H1 (cell line): ENCODE results near the gene TMEM30A. TPM values are rescaled to one million over a fixed set of nuclear protein-coding genes. Genes with fewer than 3 reads are reported as not detected.

Experiments
- CTCF ChIA-PET: fragments of 300-600 bp; sonication (Branson Sonifier 250); formaldehyde crosslinking; loops from one replicate; lab custom pipeline; 2021; ENCODE audit not compliant: partially characterized antibody; lab: Charles Lee
- POLR2A ChIA-PET: fragments of 300-600 bp; sonication (Branson Sonifier 250); formaldehyde crosslinking; loops from one replicate; lab custom pipeline; 2021; ENCODE audit warnings: inconsistent platforms; ENCODE audit not compliant: partially characterized antibody; lab: Charles Lee
- DNase-seq, 2 experiments: peaks; one replicate each; pipeline versions ENCODE4 v3.0.0 to v3.0.0-alpha.2; 2010 to 2022; ENCODE audit warnings: low spot score in 2 of 2, low read depth in 1 of 2, mixed read lengths in 1 of 2
- FAIRE-seq: peaks from 2 replicates; lab custom pipeline; 2011; peaks lifted over from hg19 to GRCh38; lab: Jason Lieb, UNC
- H2AFZ ChIP-seq: 2 replicates; pipeline ENCODE4 v1.8.1; 2012; ENCODE audit warnings: low read length, inconsistent platforms
- H2AK5ac ChIP-seq: 2 replicates; pipeline ENCODE4 v1.6.1; 2013; ENCODE audit warnings: low read depth, low read length
- H2BK120ac ChIP-seq: replicated peaks from 2 replicates; pipeline ENCODE3; 2013; ENCODE audit warnings: low read depth, low read length, inconsistent platforms
- H2BK12ac ChIP-seq: 2 replicates; pipeline ENCODE4 v1.6.1; 2013; ENCODE audit warnings: low read depth, low read length
- H2BK15ac ChIP-seq: 2 replicates; pipeline ENCODE4 v1.6.1; 2013; ENCODE audit warnings: low read length
- H2BK20ac ChIP-seq: 2 replicates; pipeline ENCODE4 v1.6.1; 2013; ENCODE audit warnings: low read length
- H2BK5ac ChIP-seq: 2 replicates; pipeline ENCODE4 v1.6.1; 2013; ENCODE audit warnings: low read depth, low read length
- H3K14ac ChIP-seq: 2 replicates; pipeline ENCODE4 v1.6.1; 2013; ENCODE audit warnings: inconsistent platforms; ENCODE audit not compliant: insufficient read length
- H3K18ac ChIP-seq: 2 replicates; pipeline ENCODE4 v1.6.1; 2013; ENCODE audit warnings: low read length; ENCODE audit errors: extremely low read depth
- H3K23ac ChIP-seq: 2 replicates; pipeline ENCODE4 v1.6.1; 2013; ENCODE audit warnings: inconsistent platforms; ENCODE audit not compliant: insufficient read length
- H3K23me2 ChIP-seq: 2 replicates; pipeline ENCODE4 v1.6.1; 2013; ENCODE audit warnings: low read depth, low read length
- H3K27ac ChIP-seq: 2 replicates; pipeline ENCODE4 v1.6.1; 2011; ENCODE audit warnings: low read depth, low read length, inconsistent platforms
- H3K27me3 ChIP-seq, 4 experiments: replicated peaks in 1 of 4; 1 replicate in 1 of 4; 2 replicates in 3 of 4; pipeline versions ENCODE4 v1.6.1 to v1.8.1; 2011 to 2013; ENCODE audit warnings: low read length in 3 of 4, mild to moderate bottlenecking in 3 of 4, inconsistent platforms in 2 of 4, mixed read lengths in 2 of 4, moderate library complexity in 1 of 4; ENCODE audit not compliant: control insufficient read depth in 3 of 4, insufficient read depth in 3 of 4; ENCODE audit errors: extremely low read depth in 1 of 4
- H3K36me3 ChIP-seq, 4 experiments: 2 replicates each; pipeline versions ENCODE4 v1.6.1 to v1.8.1; 2011 to 2013; ENCODE audit warnings: mild to moderate bottlenecking in 4 of 4, low read length in 3 of 4, moderate library complexity in 2 of 4, control low read depth in 1 of 4, inconsistent platforms in 1 of 4; ENCODE audit not compliant: insufficient read depth in 4 of 4, control insufficient read depth in 2 of 4
- H3K4ac ChIP-seq: replicated peaks from 2 replicates; pipeline ENCODE3; 2013; ENCODE audit warnings: low read length, low read depth, mixed read lengths, inconsistent platforms; ENCODE audit not compliant: insufficient read length
- H3K4me1 ChIP-seq, 4 experiments: replicated peaks in 1 of 4; 1 replicate in 1 of 4; 2 replicates in 3 of 4; pipeline versions ENCODE4 v1.6.1 to v1.8.1; 2011 to 2013; ENCODE audit warnings: low read length in 3 of 4, inconsistent platforms in 2 of 4, mixed read lengths in 1 of 4; ENCODE audit not compliant: insufficient read depth in 4 of 4, control insufficient read depth in 3 of 4
- H3K4me2 ChIP-seq, 2 experiments: 2 replicates each; pipeline versions ENCODE4 v1.6.1 to v1.8.1; 2011 to 2013; ENCODE audit warnings: low read depth in 2 of 2, low read length in 2 of 2, control low read depth in 1 of 2, inconsistent platforms in 1 of 2, mild to moderate bottlenecking in 1 of 2; ENCODE audit not compliant: insufficient read depth in 1 of 2
- H3K4me3 ChIP-seq, 4 experiments: fragments of 200-600, 300-600 bp in 1 of 4; sonication (generic), shearing (Covaris generic), sonication (Bioruptor Twin) in 1 of 4; 2 replicates each; pipeline versions ENCODE4 v1.5.1 to v1.8.1; 2011 to 2016; ENCODE audit warnings: low read length in 4 of 4, low read depth in 3 of 4, control low read depth in 2 of 4, inconsistent platforms in 2 of 4, mild to moderate bottlenecking in 2 of 4, mixed read lengths in 1 of 4, moderate library complexity in 1 of 4; ENCODE audit not compliant: insufficient read depth in 2 of 4; ENCODE audit errors: extremely low read depth in 1 of 4
- H3K56ac ChIP-seq: replicated peaks from 2 replicates; pipeline ENCODE3; 2013; ENCODE audit warnings: low read depth, mild to moderate bottlenecking, mixed read lengths, low read length, inconsistent platforms; ENCODE audit not compliant: insufficient read length
- H3K79me1 ChIP-seq: 2 replicates; pipeline ENCODE4 v1.6.1; 2013; ENCODE audit warnings: low read depth, low read length, control low read depth
- H3K79me2 ChIP-seq, 2 experiments: 2 replicates each; pipeline versions ENCODE4 v1.6.1 to v1.8.1; 2012 to 2013; ENCODE audit warnings: low read length in 2 of 2, mild to moderate bottlenecking in 2 of 2, inconsistent platforms in 1 of 2; ENCODE audit not compliant: insufficient read depth in 2 of 2, control insufficient read depth in 1 of 2
- H3K9ac ChIP-seq, 4 experiments: replicated peaks in 1 of 4; 1 replicate in 1 of 4; 2 replicates in 3 of 4; pipeline versions ENCODE4 v1.6.1 to v1.8.1; 2011 to 2013; ENCODE audit warnings: low read depth in 3 of 4, low read length in 3 of 4, control low read depth in 2 of 4, mild to moderate bottlenecking in 2 of 4, moderate library complexity in 2 of 4, inconsistent platforms in 1 of 4; ENCODE audit errors: extremely low read depth in 1 of 4
- H3K9me3 ChIP-seq, 2 experiments: 2 replicates each; pipeline versions ENCODE4 v1.6.1 to v1.8.1; 2012 to 2013; ENCODE audit warnings: mild to moderate bottlenecking in 2 of 2, moderate library complexity in 2 of 2, control low read depth in 1 of 2, inconsistent platforms in 1 of 2, low read depth in 1 of 2, low read length in 1 of 2, mixed read lengths in 1 of 2; ENCODE audit not compliant: insufficient read depth in 2 of 2
- H4K20me1 ChIP-seq, 2 experiments: replicated peaks in 1 of 2; 2 replicates each; pipeline versions ENCODE3 to v1.8.1; 2011 to 2013; ENCODE audit warnings: inconsistent platforms in 2 of 2, low read length in 2 of 2, mild to moderate bottlenecking in 1 of 2; ENCODE audit not compliant: insufficient read depth in 2 of 2, control insufficient read depth in 1 of 2
- H4K5ac ChIP-seq: 2 replicates; pipeline ENCODE4 v1.6.1; 2013; ENCODE audit warnings: low read length, low read depth, mixed read lengths, inconsistent platforms; ENCODE audit not compliant: insufficient read length
- H4K8ac ChIP-seq: 2 replicates; pipeline ENCODE4 v1.8.0; 2013; ENCODE audit warnings: mild to moderate bottlenecking, moderate library complexity, low read length, inconsistent platforms; ENCODE audit not compliant: insufficient read depth; ENCODE audit errors: extremely low read depth
- H4K91ac ChIP-seq: replicated peaks from 2 replicates; pipeline ENCODE3; 2013; ENCODE audit warnings: low read length, mixed read lengths, inconsistent platforms; ENCODE audit not compliant: insufficient read length
- CBX8 ChIP-seq: fragments of 300-800, 300-1000 bp; sonication (generic); IDR thresholded peaks from 2 replicates; pipeline ENCODE4 v1.7.1; 2016; ENCODE audit warnings: low read depth, low read length, borderline replicate concordance
- MAFK ChIP-seq: IDR thresholded peaks from 2 replicates; pipeline ENCODE4 v1.6.1; 2012; ENCODE audit warnings: low read depth, mild to moderate bottlenecking, improper control_type of control experiment, low read length
- POLR2A ChIP-seq, 2 experiments: IDR thresholded peaks; 1 replicate in 1 of 2; 2 replicates in 1 of 2; pipeline ENCODE4 v1.6.1; 2011; ENCODE audit warnings: low read depth in 2 of 2, low read length in 2 of 2, mild to moderate bottlenecking in 2 of 2; ENCODE audit errors: control extremely low read depth in 1 of 2
- WGBS, 2 experiments: shearing (Covaris generic) in 1 of 2; methylation state at CpG; one replicate each; pipeline versions ENCODE4 v1.1.6 to v1.1.7; 2013 to 2015; ENCODE audit warnings: low lambda C conversion rate in 2 of 2, mixed read lengths in 2 of 2, inconsistent platforms in 1 of 2, low coverage in 1 of 2, missing lambda C conversion rate in 1 of 2; ENCODE audit not compliant: insufficient replicate concordance in 2 of 2, insufficient coverage in 1 of 2, insufficient read length in 1 of 2; ENCODE audit errors: extremely low coverage in 1 of 2, missing lambda C conversion rate in 1 of 2; 5-methylcytosine and 5-hydroxymethylcytosine counted together
- polyA plus RNA-seq, 7 experiments: library from polyadenylated mRNA; depleted of rRNA in 3 of 7; stranded (reverse) in 5 of 7; unstranded in 2 of 7; fragments of >200 nt in 5 of 7; fragments of 200-250 nt in 2 of 7; gene quantifications; 1 replicate in 5 of 7; 2 replicates in 1 of 7; 4 replicates in 1 of 7; pipeline versions ENCODE4 v1.2.1 to v1.2.3, GENCODE V29; 2011 to 2013; ENCODE audit warnings: missing spikeins in 2 of 7, mixed read lengths in 2 of 7
- total RNA-seq: library from RNA; stranded (reverse); fragmentation: NEBNext Ultra II Directional; extraction: Animal tissue kit (Norgen Biotek cat#: 25700); gene quantifications from 2 replicates; pipeline ENCODE4 v1.2.1, GENCODE V29; 2021

TMEM30A gene
- total and polyA plus RNA-seq, 2 of the 8 experiments (the other 6 are each of a cell fraction or from before 2014, with no cell fraction given) = 10.5 to 71.0 TPM

GRCh38 chr6:75279418-75279817 lies 5.2 kb downstream of the TMEM30A start:
- H4K91ac ChIP-seq = no peak overlapping the region
- POLR2A ChIA-PET = interaction anchor here (0.6 to 2.1 kb wide), 4 partner anchors 9 to 1763 kb away, joined by 3 to 7 read pairs (median 5); partner anchors contain the start of gene COX7A2
- no peak overlapping the region for H4K5ac ChIP-seq
- H3K79me1 ChIP-seq = peaks cover 3% of the 10 kb centered on the region; the same call in 1 of the 2 replicates
- peaks cover 2 to 4% of the 10 kb centered on the region in 2 experiments for H4K20me1 ChIP-seq
- no peak overlapping the region for H3K23ac ChIP-seq
- no peak overlapping the region for H3K4ac ChIP-seq
- no peak overlapping the region for H4K8ac ChIP-seq
- H2BK15ac ChIP-seq = no peak overlapping the region
- peak overlapping the region in 1 of 4 experiments; percentile 99; a peak in 1 of 8 replicates for H3K4me3 ChIP-seq
- H2BK5ac ChIP-seq = no peak overlapping the region
- 75% methylated on average over 2 of the region's 2 CpGs; no CpG with 5 or more reads in 1 of the 2 experiments for WGBS, 2 experiments
- no peak overlapping the region for H2BK20ac ChIP-seq
- H3K14ac ChIP-seq = no peak overlapping the region
- no peaks in the 10 kb centered on the region for H3K27me3 ChIP-seq
- H3K23me2 ChIP-seq = no peaks in the 10 kb centered on the region
- H3K36me3 ChIP-seq = no peaks in the 10 kb centered on the region; a peak in 1 of 8 replicates
- H2AFZ ChIP-seq = no peak overlapping the region
- no peak overlapping the region for H3K9ac ChIP-seq
- H3K27ac ChIP-seq = no peak overlapping the region; the same call in 1 of the 2 replicates
- H2BK120ac ChIP-seq = no peak overlapping the region
- no peak overlapping the region for H3K56ac ChIP-seq
- peak overlapping the region; percentile 7 to 20; a peak in 1 of 4 replicates for H3K4me2 ChIP-seq
- H2AK5ac ChIP-seq = no peak overlapping the region
- no peak for TF ChIP-seq CBX8
- no peak for TF ChIP-seq POLR2A (IDR thresholded peaks at IDR 0.05; ENCODE audit: control extremely low read depth in 1 of 2, low read depth in 2 of 2, low read length in 2 of 2)
- no peak for TF ChIP-seq MAFK
- H2BK12ac ChIP-seq = no peak overlapping the region
- no peak overlapping the region for H3K18ac ChIP-seq
- peaks cover 0 to 17% (median 8%) of the 10 kb centered on the region in 4 experiments; a peak in 3 of 7 replicates for H3K4me1 ChIP-seq
- CTCF ChIA-PET = interaction anchor here (1.7 to 8.7 kb wide), 2 partner anchors 12 to 246 kb away, joined by 4 to 66 read pairs; no protein-coding TSS in a partner anchor
- peak; percentile 19 for FAIRE-seq
- DNase-seq = no peak
- H3K9me3 ChIP-seq = no peaks in the 10 kb centered on the region
- H3K79me2 ChIP-seq = peaks cover 31 to 98% of the 10 kb centered on the region in 2 experiments
